Hippocampal formation (tissue), 2 donors: ENCODE data around the gene MYRIP.
"Not testable (repeated sequence)": the region's sequence is repeated elsewhere in the genome, so short reads cannot be mapped to it uniquely, and the experiment has no call there.

Source experiments
- DNase-seq, 2 donors: peaks; one replicate each; lab custom pipeline; 2025; lab: John Stamatoyannopoulos, UW

Gene MYRIP

GRCh38 chr3:40130721-40131120 is 321.3 kb downstream of the MYRIP start:
- no peak for DNase-seq

GRCh38 chr3:40133886-40134575 is 324.6 kb downstream of the MYRIP start:
- not testable (repeated sequence) for DNase-seq

- no peak for DNase-seq
Observed at GRCh38 chr3:40137591-40138295, 328.3 kb downstream of the MYRIP start.

GRCh38 chr3:40143283-40144090 is 334.1 kb downstream of the MYRIP start:
- DNase-seq: no peak

GRCh38 chr3:40148827-40149226 is 339.4 kb downstream of the MYRIP start:
- no peak for DNase-seq

GRCh38 chr3:40152482-40153133 is 343.2 kb downstream of the MYRIP start:
- DNase-seq: no peak

GRCh38 chr3:40160933-40161332 is 351.5 kb downstream of the MYRIP start:
- DNase-seq: no peak

- DNase-seq: no peak
Observed at GRCh38 chr3:40162616-40163015, 353.2 kb downstream of the MYRIP start.

- no peak for DNase-seq
Observed at GRCh38 chr3:40166997-40167396, 357.6 kb downstream of the MYRIP start.

GRCh38 chr3:40167958-40168357 is 358.5 kb downstream of the MYRIP start:
- DNase-seq: no peak

GRCh38 chr3:40169983-40170382 is 360.6 kb downstream of the MYRIP start:
- no peak for DNase-seq

GRCh38 chr3:40170395-40170794 is 361.0 kb downstream of the MYRIP start:
- DNase-seq: no peak

GRCh38 chr3:40172560-40172959 is 363.2 kb downstream of the MYRIP start:
- no peak for DNase-seq

GRCh38 chr3:40173227-40173721 is 363.9 kb downstream of the MYRIP start:
- DNase-seq: peak; percentile 71 to 95

GRCh38 chr3:40178012-40178594 is 368.7 kb downstream of the MYRIP start:
- no peak for DNase-seq

- DNase-seq: peak; percentile 77 to 82
Observed at GRCh38 chr3:40179016-40179415, 369.6 kb downstream of the MYRIP start.

GRCh38 chr3:40181182-40181581 is 371.8 kb downstream of the MYRIP start:
- no peak for DNase-seq

- DNase-seq: no peak
Observed at GRCh38 chr3:40185029-40185695, 375.8 kb downstream of the MYRIP start.

GRCh38 chr3:40186508-40186907 is 377.1 kb downstream of the MYRIP start:
- no peak for DNase-seq

- no peak for DNase-seq
Observed at GRCh38 chr3:40187945-40188344, 378.5 kb downstream of the MYRIP start.

GRCh38 chr3:40189118-40189517 is 379.7 kb downstream of the MYRIP start:
- DNase-seq: no peak
